GM23338 (cell line): ENCODE measurements around the gene C6orf89. TPM values are rescaled to one million over a fixed set of nuclear protein-coding genes. Genes with fewer than 3 reads are reported as not detected.

Experiments used
- ATAC-seq: fragments of 200-7000 bp; cut with Tn5 transposase; 3 replicates; pipeline ENCODE4 v1.9.1; 2020
- DNase-seq: peaks from one replicate; pipeline ENCODE4 v3.0.0-alpha.2; 2015; ENCODE audit warnings: low spot score
- H2AFZ ChIP-seq: fragments of 200-600 bp; sonication (generic); 2 replicates; pipeline ENCODE4 v1.8.0; 2016; ENCODE audit warnings: antibody characterized with exemption, mild to moderate bottlenecking, moderate library complexity
- H3F3A ChIP-seq: fragments of 200-600 bp; sonication (generic); replicated peaks from 2 replicates; pipeline ENCODE4 v1.8.0; 2017; ENCODE audit warnings: antibody characterized with exemption, mixed run types, low read depth
- H3K27ac ChIP-seq: fragments of 200-600 bp; sonication (generic); 2 replicates; pipeline ENCODE4 v1.6.1; 2016; ENCODE audit warnings: low read depth
- H3K27me3 ChIP-seq: fragments of 200-600 bp; sonication (generic); 2 replicates; pipeline ENCODE4 v1.8.0; 2016; ENCODE audit warnings: mild to moderate bottlenecking, mixed run types, moderate library complexity; ENCODE audit not compliant: insufficient read depth
- H3K36me3 ChIP-seq: fragments of 200-600 bp; sonication (generic); 2 replicates; pipeline ENCODE4 v1.8.0; 2016; ENCODE audit warnings: mild to moderate bottlenecking; ENCODE audit not compliant: insufficient read depth
- H3K4me1 ChIP-seq: fragments of 200-600 bp; sonication (generic); 2 replicates; pipeline ENCODE4 v1.8.0; 2016; ENCODE audit warnings: mild to moderate bottlenecking, moderate library complexity; ENCODE audit not compliant: insufficient read depth
- H3K4me2 ChIP-seq: fragments of 200-600 bp; sonication (generic); 2 replicates; pipeline ENCODE4 v1.7.1; 2017; ENCODE audit warnings: mixed run types
- H3K4me3 ChIP-seq: fragments of 200-600 bp; sonication (generic); 2 replicates; pipeline ENCODE4 v1.6.1; 2016; ENCODE audit warnings: mixed run types
- H3K79me2 ChIP-seq: fragments of 200-600 bp; sonication (generic); replicated peaks from 2 replicates; pipeline ENCODE4 v1.8.0; 2017; ENCODE audit warnings: mild to moderate bottlenecking; ENCODE audit not compliant: insufficient read depth
- H3K9me2 ChIP-seq: fragments of 200-600 bp; sonication (generic); 2 replicates; pipeline ENCODE4 v1.8.0; 2017; ENCODE audit not compliant: insufficient read depth
- H4K20me1 ChIP-seq: fragments of 200-600 bp; sonication (generic); replicated peaks from 2 replicates; pipeline ENCODE4 v1.8.0; 2017; ENCODE audit warnings: mild to moderate bottlenecking; ENCODE audit not compliant: insufficient read depth
- H3K27ac Mint-ChIP-seq: 2 replicates; pipeline ENCODE4 v1.8.0; 2020; ENCODE audit warnings: inconsistent platforms, mild to moderate bottlenecking, moderate library complexity, mixed read lengths
- H3K27me3 Mint-ChIP-seq: 3 replicates; pipeline ENCODE4 v1.8.0; 2022; ENCODE audit warnings: low read depth, mild to moderate bottlenecking, moderate library complexity, mixed read lengths, inconsistent platforms; ENCODE audit not compliant: insufficient read depth, poor library complexity
- H3K36me3 Mint-ChIP-seq: 3 replicates; pipeline ENCODE4 v1.8.0; 2021; ENCODE audit warnings: low read depth, mild to moderate bottlenecking, inconsistent platforms, moderate library complexity, mixed read lengths
- H3K4me1 Mint-ChIP-seq: 3 replicates; pipeline ENCODE4 v1.8.0; 2020; ENCODE audit warnings: mild to moderate bottlenecking, inconsistent platforms, mixed read lengths
- H3K4me3 Mint-ChIP-seq: 3 replicates; pipeline ENCODE4 v1.8.0; 2021; ENCODE audit warnings: moderate library complexity, mild to moderate bottlenecking, inconsistent platforms, mixed read lengths
- H3K9me3 Mint-ChIP-seq: 3 replicates; pipeline ENCODE4 v1.8.0; 2020; ENCODE audit warnings: moderate library complexity, mild to moderate bottlenecking, inconsistent platforms, mixed read lengths
- CTCF ChIP-seq, 2 experiments: fragments of 200-600 bp in 1 of 2; sonication (generic) in 1 of 2; conservative IDR thresholded peaks; 2 replicates each; pipeline versions ENCODE4 v1.5.1 to v1.6.1; 2016 to 2017; ENCODE audit warnings: antibody characterized with exemption in 2 of 2, low read depth in 2 of 2, mild to moderate bottlenecking in 2 of 2, moderate library complexity in 1 of 2
- EZH2phosphoT487 ChIP-seq: fragments of 200-600 bp; sonication (generic); IDR thresholded peaks from one replicate; pipeline ENCODE4 v1.8.1; 2018; ENCODE audit warnings: antibody characterized with exemption; ENCODE audit not compliant: unreplicated experiment
- JUNB ChIP-seq: IDR thresholded peaks from one replicate; pipeline ENCODE4 v1.6.1; 2016; ENCODE audit warnings: antibody characterized with exemption; ENCODE audit not compliant: unreplicated experiment
- NANOG ChIP-seq: IDR thresholded peaks from 2 replicates; pipeline ENCODE4 v1.6.1; 2016; ENCODE audit warnings: antibody characterized with exemption, borderline replicate concordance
- POLR2AphosphoS5 ChIP-seq: IDR thresholded peaks from 2 replicates; pipeline ENCODE4 v1.6.1; 2016; ENCODE audit warnings: antibody characterized with exemption, low read depth
- REST ChIP-seq: IDR thresholded peaks from one replicate; pipeline ENCODE4 v1.6.1; 2018; ENCODE audit warnings: antibody characterized with exemption; ENCODE audit not compliant: unreplicated experiment
- ZNF114 ChIP-seq: fragments of 250-450 bp; sonication (Bioruptor Pico); IDR thresholded peaks from 2 replicates; pipeline ENCODE4 v1.5.0; 2020; ENCODE audit warnings: mild to moderate bottlenecking, moderate library complexity
- ZNF331 ChIP-seq: fragments of 250-450 bp; sonication (Bioruptor Pico); IDR thresholded peaks from 2 replicates; pipeline ENCODE4 v1.5.0; 2020; ENCODE audit warnings: low read depth, mild to moderate bottlenecking, moderate library complexity
- polyA plus RNA-seq: library from polyadenylated mRNA; unstranded; fragments of >200 nt; fragmentation: Nextera tagmentation; extraction: Ambion mirVana; gene quantifications from 2 replicates; pipeline ENCODE4 v1.2.1, GENCODE V29; 2016
- total RNA-seq: library from RNA; depleted of rRNA; stranded (reverse); fragments of >200 nt; shearing (Covaris generic); gene quantifications from 2 replicates; pipeline ENCODE4 v1.2.3, GENCODE V29; 2014

Gene C6orf89
- total and polyA plus RNA-seq, 2 experiments from 2014 or later: 3.7 to 7.9 TPM

DNA sequence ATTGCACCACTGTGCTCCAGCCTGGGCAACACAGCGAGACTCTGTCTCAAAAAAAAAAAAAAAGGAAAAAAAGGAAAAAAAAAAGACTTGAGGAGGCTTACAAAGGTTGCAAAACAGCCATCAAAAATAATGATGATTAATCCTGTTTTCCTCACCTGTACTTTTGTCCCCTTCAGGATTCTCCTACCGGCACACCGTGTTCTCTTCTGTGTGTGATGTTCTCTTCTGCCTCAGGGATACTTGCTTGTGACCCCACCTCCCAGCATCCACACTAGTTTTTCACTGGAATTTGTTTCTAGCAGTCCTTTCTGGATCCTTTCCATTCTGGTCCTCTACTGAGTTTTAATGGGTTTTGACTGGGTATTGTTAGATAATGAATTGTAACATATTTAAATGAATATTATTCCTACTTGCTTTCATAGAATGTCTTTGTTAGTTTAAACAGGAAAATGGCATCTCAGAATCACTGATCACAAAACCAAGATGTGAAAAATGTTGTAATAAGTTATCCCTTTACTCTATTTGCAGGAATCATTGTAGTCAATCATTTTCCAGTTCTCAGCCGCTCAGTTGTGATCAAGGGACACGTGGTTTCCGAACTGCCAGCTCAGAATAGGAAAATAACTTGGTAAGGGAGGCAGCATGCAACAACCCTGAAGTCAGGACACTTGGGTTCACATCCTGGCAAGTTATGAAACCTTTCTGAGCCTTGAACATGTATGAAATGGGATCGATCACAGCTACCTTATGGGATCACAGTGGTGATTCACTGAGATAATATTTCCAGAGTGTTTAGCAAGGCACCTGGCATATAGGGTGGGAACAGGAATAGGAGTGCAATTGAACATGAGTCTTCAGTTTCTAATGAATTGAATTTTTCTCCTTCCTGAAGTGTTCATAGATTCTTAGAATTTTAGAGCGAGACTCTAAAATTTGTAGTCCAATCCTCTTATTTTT is 8.5 kb downstream of the C6orf89 start (continued):
- TF ChIP-seq ZNF331 (CRISPR knock-in tag): no peak
- TF ChIP-seq JUNB: no peak
- TF ChIP-seq NANOG: no peak
- TF ChIP-seq ZNF114 (CRISPR knock-in tag): no peak
- no peak for TF ChIP-seq REST
- no peak for TF ChIP-seq EZH2phosphoT487

GRCh38 chr6:36897609-36898008 is 11.9 kb downstream of the C6orf89 start:
- Histone ChIP-seq H3K4me3 (no peak overlapping the region), H3K4me2 (no peak overlapping the region), H3K36me3 (no peaks in the 10 kb centered on the region; the same call in 1 of the 2 replicates), H3K79me2 (no peaks in the 10 kb centered on the region), H2AFZ (no peak overlapping the region), H3K27me3 (no peaks in the 10 kb centered on the region), H3F3A (no peaks in the 10 kb centered on the region), H4K20me1 (no peaks in the 10 kb centered on the region), H3K9me2 (no peaks in the 10 kb centered on the region), H3K4me1 (no peaks in the 10 kb centered on the region), H3K27ac (no peak overlapping the region)
- Mint-ChIP-seq H3K4me3 (no peak overlapping the region), H3K27ac (no peak overlapping the region), H3K27me3 (peaks cover 3% of the 10 kb centered on the region), H3K9me3 (no peaks in the 10 kb centered on the region), H3K36me3 (no peaks in the 10 kb centered on the region), H3K4me1 (no peaks in the 10 kb centered on the region)
- ATAC-seq: peak; percentile 92
- peak; percentile 55 to 68 for TF ChIP-seq CTCF (conservative IDR thresholded peaks at IDR 0.05; ENCODE audit: low read depth in 2 of 2)
- TF ChIP-seq NANOG: no peak
- no peak for TF ChIP-seq POLR2AphosphoS5
- DNase-seq: peak; percentile 67
